Uterus (tissue), 2 donors: ENCODE data around the gene SYCP2.

Experiments
- CTCF ChIP-seq, 4 experiments: fragments of 200-600 bp in 2 of 4; fragments of 450-650 bp in 2 of 4; sonication (generic) in 2 of 4; IDR thresholded peaks; one replicate each; pipeline ENCODE4 v1.5.1; 2016 to 2019; ENCODE audit warnings: antibody characterized with exemption in 4 of 4, mild to moderate bottlenecking in 2 of 4, moderate library complexity in 1 of 4
- POLR2A ChIP-seq, 2 donors: fragments of 450-650 bp; IDR thresholded peaks; one replicate each; pipeline ENCODE4 v1.6.1; 2016; ENCODE audit warnings: antibody characterized with exemption in 2 of 2, mild to moderate bottlenecking in 1 of 2, moderate library complexity in 1 of 2

- no peak for TF ChIP-seq POLR2A (IDR thresholded peaks at IDR 0.05)
- TF ChIP-seq CTCF (IDR thresholded peaks at IDR 0.05): no peak
These were observed 111.6 kb downstream of the SYCP2 start for GRCh38 chr20:59821788-59822187.
